H1 (cell line): ENCODE results near the gene BNC2. TPM values are rescaled to one million over a fixed set of nuclear protein-coding genes. Genes with fewer than 3 reads are reported as not detected.
A peak's percentile ranks its signal among the peaks of the same experiment; 100 is the strongest.

Experiments
- CTCF ChIA-PET: fragments of 300-600 bp; sonication (Branson Sonifier 250); formaldehyde crosslinking; loops from one replicate; lab custom pipeline; 2021; ENCODE audit not compliant: partially characterized antibody; lab: Charles Lee
- POLR2A ChIA-PET: fragments of 300-600 bp; sonication (Branson Sonifier 250); formaldehyde crosslinking; loops from one replicate; lab custom pipeline; 2021; ENCODE audit warnings: inconsistent platforms; ENCODE audit not compliant: partially characterized antibody; lab: Charles Lee
- DNase-seq, 2 experiments: peaks; one replicate each; pipeline versions ENCODE4 v3.0.0 to v3.0.0-alpha.2; 2010 to 2022; ENCODE audit warnings: low spot score in 2 of 2, low read depth in 1 of 2, mixed read lengths in 1 of 2
- FAIRE-seq: peaks from 2 replicates; lab custom pipeline; 2011; peaks lifted over from hg19 to GRCh38; lab: Jason Lieb, UNC
- H2AFZ ChIP-seq: 2 replicates; pipeline ENCODE4 v1.8.1; 2012; ENCODE audit warnings: low read length, inconsistent platforms
- H2AK5ac ChIP-seq: 2 replicates; pipeline ENCODE4 v1.6.1; 2013; ENCODE audit warnings: low read depth, low read length
- H2BK120ac ChIP-seq: replicated peaks from 2 replicates; pipeline ENCODE3; 2013; ENCODE audit warnings: low read depth, low read length, inconsistent platforms
- H2BK12ac ChIP-seq: 2 replicates; pipeline ENCODE4 v1.6.1; 2013; ENCODE audit warnings: low read depth, low read length
- H2BK15ac ChIP-seq: 2 replicates; pipeline ENCODE4 v1.6.1; 2013; ENCODE audit warnings: low read length
- H2BK20ac ChIP-seq: 2 replicates; pipeline ENCODE4 v1.6.1; 2013; ENCODE audit warnings: low read length
- H2BK5ac ChIP-seq: 2 replicates; pipeline ENCODE4 v1.6.1; 2013; ENCODE audit warnings: low read depth, low read length
- H3K14ac ChIP-seq: 2 replicates; pipeline ENCODE4 v1.6.1; 2013; ENCODE audit warnings: inconsistent platforms; ENCODE audit not compliant: insufficient read length
- H3K18ac ChIP-seq: 2 replicates; pipeline ENCODE4 v1.6.1; 2013; ENCODE audit warnings: low read length; ENCODE audit errors: extremely low read depth
- H3K23ac ChIP-seq: 2 replicates; pipeline ENCODE4 v1.6.1; 2013; ENCODE audit warnings: inconsistent platforms; ENCODE audit not compliant: insufficient read length
- H3K23me2 ChIP-seq: 2 replicates; pipeline ENCODE4 v1.6.1; 2013; ENCODE audit warnings: low read depth, low read length
- H3K27ac ChIP-seq: 2 replicates; pipeline ENCODE4 v1.6.1; 2011; ENCODE audit warnings: low read depth, low read length, inconsistent platforms
- H3K27me3 ChIP-seq, 4 experiments: replicated peaks in 1 of 4; 1 replicate in 1 of 4; 2 replicates in 3 of 4; pipeline versions ENCODE4 v1.6.1 to v1.8.1; 2011 to 2013; ENCODE audit warnings: low read length in 3 of 4, mild to moderate bottlenecking in 3 of 4, inconsistent platforms in 2 of 4, mixed read lengths in 2 of 4, moderate library complexity in 1 of 4; ENCODE audit not compliant: control insufficient read depth in 3 of 4, insufficient read depth in 3 of 4; ENCODE audit errors: extremely low read depth in 1 of 4
- H3K36me3 ChIP-seq, 4 experiments: 2 replicates each; pipeline versions ENCODE4 v1.6.1 to v1.8.1; 2011 to 2013; ENCODE audit warnings: mild to moderate bottlenecking in 4 of 4, low read length in 3 of 4, moderate library complexity in 2 of 4, control low read depth in 1 of 4, inconsistent platforms in 1 of 4; ENCODE audit not compliant: insufficient read depth in 4 of 4, control insufficient read depth in 2 of 4
- H3K4ac ChIP-seq: replicated peaks from 2 replicates; pipeline ENCODE3; 2013; ENCODE audit warnings: low read length, low read depth, mixed read lengths, inconsistent platforms; ENCODE audit not compliant: insufficient read length
- H3K4me1 ChIP-seq, 4 experiments: replicated peaks in 1 of 4; 1 replicate in 1 of 4; 2 replicates in 3 of 4; pipeline versions ENCODE4 v1.6.1 to v1.8.1; 2011 to 2013; ENCODE audit warnings: low read length in 3 of 4, inconsistent platforms in 2 of 4, mixed read lengths in 1 of 4; ENCODE audit not compliant: insufficient read depth in 4 of 4, control insufficient read depth in 3 of 4
- H3K4me2 ChIP-seq, 2 experiments: 2 replicates each; pipeline versions ENCODE4 v1.6.1 to v1.8.1; 2011 to 2013; ENCODE audit warnings: low read depth in 2 of 2, low read length in 2 of 2, control low read depth in 1 of 2, inconsistent platforms in 1 of 2, mild to moderate bottlenecking in 1 of 2; ENCODE audit not compliant: insufficient read depth in 1 of 2
- H3K4me3 ChIP-seq, 4 experiments: fragments of 200-600, 300-600 bp in 1 of 4; sonication (generic), shearing (Covaris generic), sonication (Bioruptor Twin) in 1 of 4; 2 replicates each; pipeline versions ENCODE4 v1.5.1 to v1.8.1; 2011 to 2016; ENCODE audit warnings: low read length in 4 of 4, low read depth in 3 of 4, control low read depth in 2 of 4, inconsistent platforms in 2 of 4, mild to moderate bottlenecking in 2 of 4, mixed read lengths in 1 of 4, moderate library complexity in 1 of 4; ENCODE audit not compliant: insufficient read depth in 2 of 4; ENCODE audit errors: extremely low read depth in 1 of 4
- H3K56ac ChIP-seq: replicated peaks from 2 replicates; pipeline ENCODE3; 2013; ENCODE audit warnings: low read depth, mild to moderate bottlenecking, mixed read lengths, low read length, inconsistent platforms; ENCODE audit not compliant: insufficient read length
- H3K79me1 ChIP-seq: 2 replicates; pipeline ENCODE4 v1.6.1; 2013; ENCODE audit warnings: low read depth, low read length, control low read depth
- H3K79me2 ChIP-seq, 2 experiments: 2 replicates each; pipeline versions ENCODE4 v1.6.1 to v1.8.1; 2012 to 2013; ENCODE audit warnings: low read length in 2 of 2, mild to moderate bottlenecking in 2 of 2, inconsistent platforms in 1 of 2; ENCODE audit not compliant: insufficient read depth in 2 of 2, control insufficient read depth in 1 of 2
- H3K9ac ChIP-seq, 4 experiments: replicated peaks in 1 of 4; 1 replicate in 1 of 4; 2 replicates in 3 of 4; pipeline versions ENCODE4 v1.6.1 to v1.8.1; 2011 to 2013; ENCODE audit warnings: low read depth in 3 of 4, low read length in 3 of 4, control low read depth in 2 of 4, mild to moderate bottlenecking in 2 of 4, moderate library complexity in 2 of 4, inconsistent platforms in 1 of 4; ENCODE audit errors: extremely low read depth in 1 of 4
- H3K9me3 ChIP-seq, 2 experiments: 2 replicates each; pipeline versions ENCODE4 v1.6.1 to v1.8.1; 2012 to 2013; ENCODE audit warnings: mild to moderate bottlenecking in 2 of 2, moderate library complexity in 2 of 2, control low read depth in 1 of 2, inconsistent platforms in 1 of 2, low read depth in 1 of 2, low read length in 1 of 2, mixed read lengths in 1 of 2; ENCODE audit not compliant: insufficient read depth in 2 of 2
- H4K20me1 ChIP-seq, 2 experiments: replicated peaks in 1 of 2; 2 replicates each; pipeline versions ENCODE3 to v1.8.1; 2011 to 2013; ENCODE audit warnings: inconsistent platforms in 2 of 2, low read length in 2 of 2, mild to moderate bottlenecking in 1 of 2; ENCODE audit not compliant: insufficient read depth in 2 of 2, control insufficient read depth in 1 of 2
- H4K5ac ChIP-seq: 2 replicates; pipeline ENCODE4 v1.6.1; 2013; ENCODE audit warnings: low read length, low read depth, mixed read lengths, inconsistent platforms; ENCODE audit not compliant: insufficient read length
- H4K8ac ChIP-seq: 2 replicates; pipeline ENCODE4 v1.8.0; 2013; ENCODE audit warnings: mild to moderate bottlenecking, moderate library complexity, low read length, inconsistent platforms; ENCODE audit not compliant: insufficient read depth; ENCODE audit errors: extremely low read depth
- H4K91ac ChIP-seq: replicated peaks from 2 replicates; pipeline ENCODE3; 2013; ENCODE audit warnings: low read length, mixed read lengths, inconsistent platforms; ENCODE audit not compliant: insufficient read length
- EP300 ChIP-seq, 2 experiments: IDR thresholded peaks; 1 replicate in 1 of 2; 2 replicates in 1 of 2; pipeline ENCODE4 v1.6.1; 2011 to 2012; ENCODE audit warnings: low read depth in 2 of 2, low read length in 2 of 2, mild to moderate bottlenecking in 2 of 2, borderline replicate concordance in 1 of 2, inconsistent platforms in 1 of 2, moderate library complexity in 1 of 2
- KDM4A ChIP-seq: IDR thresholded peaks from one replicate; pipeline ENCODE4 v1.7.1; 2012; ENCODE audit warnings: low read depth, mild to moderate bottlenecking, moderate library complexity, low read length, inconsistent platforms; ENCODE audit not compliant: severe bottlenecking
- NANOG ChIP-seq: IDR thresholded peaks from 2 replicates; pipeline ENCODE4 v1.6.1; 2011; ENCODE audit warnings: low read length, low read depth, mild to moderate bottlenecking, inconsistent platforms; ENCODE audit not compliant: insufficient read depth, poor library complexity, severe bottlenecking
- PHF8 ChIP-seq: fragments of 200-600 bp; sonication (generic); conservative IDR thresholded peaks from 2 replicates; pipeline ENCODE4 v1.7.1; 2012; ENCODE audit warnings: low read depth, mild to moderate bottlenecking, inconsistent platforms, low read length, moderate library complexity
- SAP30 ChIP-seq: fragments of 300-600 bp; sonication (generic); IDR thresholded peaks from 2 replicates; pipeline ENCODE4 v1.7.1; 2012; ENCODE audit warnings: low read length, moderate library complexity, mild to moderate bottlenecking, inconsistent platforms; ENCODE audit not compliant: insufficient read depth, insufficient replicate concordance
- SIN3A ChIP-seq, 2 experiments: IDR thresholded peaks in 1 of 2; conservative IDR thresholded peaks in 1 of 2; 2 replicates each; pipeline ENCODE4 v1.6.1; 2011 to 2012; ENCODE audit warnings: low read length in 2 of 2, improper control_type of control experiment in 1 of 2, low read depth in 1 of 2, mild to moderate bottlenecking in 1 of 2
- SP2 ChIP-seq: IDR thresholded peaks from 2 replicates; pipeline ENCODE4 v1.6.1; 2012; ENCODE audit warnings: mild to moderate bottlenecking, low read length, inconsistent platforms
- SP4 ChIP-seq: IDR thresholded peaks from 2 replicates; pipeline ENCODE4 v1.6.1; 2012; ENCODE audit warnings: low read length, inconsistent platforms
- TAF1 ChIP-seq: IDR thresholded peaks from 2 replicates; pipeline ENCODE4 v1.6.1; 2011; ENCODE audit warnings: mild to moderate bottlenecking, low read depth, low read length
- WGBS, 2 experiments: shearing (Covaris generic) in 1 of 2; methylation state at CpG; one replicate each; pipeline versions ENCODE4 v1.1.6 to v1.1.7; 2013 to 2015; ENCODE audit warnings: low lambda C conversion rate in 2 of 2, mixed read lengths in 2 of 2, inconsistent platforms in 1 of 2, low coverage in 1 of 2, missing lambda C conversion rate in 1 of 2; ENCODE audit not compliant: insufficient replicate concordance in 2 of 2, insufficient coverage in 1 of 2, insufficient read length in 1 of 2; ENCODE audit errors: extremely low coverage in 1 of 2, missing lambda C conversion rate in 1 of 2; 5-methylcytosine and 5-hydroxymethylcytosine counted together
- polyA plus RNA-seq, 7 experiments: library from polyadenylated mRNA; depleted of rRNA in 3 of 7; stranded (reverse) in 5 of 7; unstranded in 2 of 7; fragments of >200 nt in 5 of 7; fragments of 200-250 nt in 2 of 7; gene quantifications; 1 replicate in 5 of 7; 2 replicates in 1 of 7; 4 replicates in 1 of 7; pipeline versions ENCODE4 v1.2.1 to v1.2.3, GENCODE V29; 2011 to 2013; ENCODE audit warnings: missing spikeins in 2 of 7, mixed read lengths in 2 of 7
- total RNA-seq: library from RNA; stranded (reverse); fragmentation: NEBNext Ultra II Directional; extraction: Animal tissue kit (Norgen Biotek cat#: 25700); gene quantifications from 2 replicates; pipeline ENCODE4 v1.2.1, GENCODE V29; 2021
- TF ChIP-seq, protein P1 (sequence below), 3 experiments: IDR thresholded peaks; 1 replicate in 2 of 3; 2 replicates in 1 of 3; pipeline versions ENCODE4 v1.5.1 to v1.6.1; 2011; ENCODE audit warnings: low read length in 3 of 3, mild to moderate bottlenecking in 3 of 3, inconsistent platforms in 2 of 3, low read depth in 1 of 3, moderate library complexity in 1 of 3; ENCODE audit not compliant: insufficient read depth in 1 of 3; ENCODE audit errors: control extremely low read depth in 1 of 3

Gene BNC2
- total and polyA plus RNA-seq, 2 of the 8 experiments (the other 6 are each of a cell fraction or from before 2014, with no cell fraction given) = 16.0 to 26.8 TPM

DNA sequence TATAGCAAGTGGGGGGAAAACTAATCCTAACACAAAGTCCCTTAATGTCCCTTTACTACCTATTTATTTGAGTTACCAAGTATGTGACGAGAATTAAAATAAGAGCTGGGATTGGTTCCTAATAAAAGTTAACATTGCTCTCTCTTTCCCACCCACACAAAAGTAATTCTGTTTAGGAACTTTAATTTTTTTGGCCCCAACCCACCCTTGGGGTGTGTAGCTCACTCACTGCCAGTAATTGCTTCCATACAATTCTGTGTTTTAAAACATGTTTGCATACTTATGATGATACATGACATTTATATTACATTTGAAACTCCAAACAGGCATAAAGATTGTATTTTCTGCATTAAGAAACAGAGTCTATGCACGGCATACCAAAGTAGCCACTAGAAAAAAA lies 106.5 kb downstream of the BNC2 start:
- no peak overlapping the region for H3K4ac ChIP-seq
- H2AK5ac ChIP-seq = no peak overlapping the region
- no peak overlapping the region for H2BK20ac ChIP-seq
- H3K27ac ChIP-seq = no peak overlapping the region
- no peak overlapping the region for H3K18ac ChIP-seq
- H3K79me2 ChIP-seq = peaks cover 0 to 36% of the 10 kb centered on the region in 2 experiments; a peak in 1 of 4 replicates
- no peak overlapping the region for H2AFZ ChIP-seq
- peaks cover 0 to 7% (median under 1%) of the 10 kb centered on the region in 4 experiments; a peak in 3 of 7 replicates for H3K4me1 ChIP-seq
- H2BK120ac ChIP-seq = no peak overlapping the region
- no peak overlapping the region for H3K23ac ChIP-seq
- H3K4me2 ChIP-seq = no peak overlapping the region
- no peak overlapping the region for H3K9ac ChIP-seq
- H3K36me3 ChIP-seq = no peaks in the 10 kb centered on the region
- H3K79me1 ChIP-seq = no peaks in the 10 kb centered on the region
- no peak overlapping the region for H3K4me3 ChIP-seq
- DNase-seq (no peak), FAIRE-seq (no peak)
- no peak overlapping the region for H4K91ac ChIP-seq
- peak overlapping the region; percentile 46; the same call in 1 of the 2 replicates for H2BK12ac ChIP-seq
- H4K20me1 ChIP-seq = no peaks in the 10 kb centered on the region
- H3K56ac ChIP-seq = no peak overlapping the region
- no peaks in the 10 kb centered on the region for H3K27me3 ChIP-seq
- H2BK15ac ChIP-seq = no peak overlapping the region
- no peak overlapping the region for H3K14ac ChIP-seq
- CTCF ChIA-PET = interaction anchor here (0.6 to 0.8 kb wide), 4 partner anchors 12 to 62 kb away, joined by 3 to 4 read pairs (median 3); no protein-coding TSS in a partner anchor
- 83% methylated on average over 2 of the region's 2 CpGs; no CpG with 5 or more reads in 1 of the 2 experiments for WGBS, 2 experiments
- no peak overlapping the region for H4K5ac ChIP-seq
- H3K23me2 ChIP-seq = no peaks in the 10 kb centered on the region
- H4K8ac ChIP-seq = no peak overlapping the region
- POLR2A ChIA-PET = interaction anchor here (0.9 kb wide), 1 partner anchor 25 kb away, joined by 3 read pairs; no protein-coding TSS in a partner anchor
- no peak overlapping the region for H2BK5ac ChIP-seq
- H3K9me3 ChIP-seq = no peaks in the 10 kb centered on the region; a peak in 1 of 4 replicates
- TF ChIP-seq SP4 = no peak
- TF ChIP-seq, protein P1, sequence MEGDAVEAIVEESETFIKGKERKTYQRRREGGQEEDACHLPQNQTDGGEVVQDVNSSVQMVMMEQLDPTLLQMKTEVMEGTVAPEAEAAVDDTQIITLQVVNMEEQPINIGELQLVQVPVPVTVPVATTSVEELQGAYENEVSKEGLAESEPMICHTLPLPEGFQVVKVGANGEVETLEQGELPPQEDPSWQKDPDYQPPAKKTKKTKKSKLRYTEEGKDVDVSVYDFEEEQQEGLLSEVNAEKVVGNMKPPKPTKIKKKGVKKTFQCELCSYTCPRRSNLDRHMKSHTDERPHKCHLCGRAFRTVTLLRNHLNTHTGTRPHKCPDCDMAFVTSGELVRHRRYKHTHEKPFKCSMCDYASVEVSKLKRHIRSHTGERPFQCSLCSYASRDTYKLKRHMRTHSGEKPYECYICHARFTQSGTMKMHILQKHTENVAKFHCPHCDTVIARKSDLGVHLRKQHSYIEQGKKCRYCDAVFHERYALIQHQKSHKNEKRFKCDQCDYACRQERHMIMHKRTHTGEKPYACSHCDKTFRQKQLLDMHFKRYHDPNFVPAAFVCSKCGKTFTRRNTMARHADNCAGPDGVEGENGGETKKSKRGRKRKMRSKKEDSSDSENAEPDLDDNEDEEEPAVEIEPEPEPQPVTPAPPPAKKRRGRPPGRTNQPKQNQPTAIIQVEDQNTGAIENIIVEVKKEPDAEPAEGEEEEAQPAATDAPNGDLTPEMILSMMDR (IDR thresholded peaks at IDR 0.05; ENCODE audit: control extremely low read depth in 1 of 3, insufficient read depth in 1 of 3, low read depth in 1 of 3, low read length in 3 of 3) = no peak
- no peak for TF ChIP-seq TAF1
- no peak for TF ChIP-seq KDM4A
- no peak for TF ChIP-seq SAP30
- no peak for TF ChIP-seq EP300 (IDR thresholded peaks at IDR 0.05; ENCODE audit: borderline replicate concordance in 1 of 2, low read depth in 2 of 2, low read length in 2 of 2)
- TF ChIP-seq PHF8 = no peak
- TF ChIP-seq NANOG = no peak
- TF ChIP-seq SP2 = no peak
- TF ChIP-seq SIN3A (conservative IDR thresholded peaks at IDR 0.05 in 1 of 2, IDR thresholded peaks at IDR 0.05 in 1 of 2; ENCODE audit: low read depth in 1 of 2, low read length in 2 of 2) = no peak
